GM18505 (cell line): ENCODE measurements around the gene GRAMD4.

Experiments used
- ATAC-seq: cut with Tn5 transposase; IDR thresholded peaks from one replicate; pipeline ENCODE4 v1.9.1; 2021; ENCODE audit not compliant: unreplicated experiment
- POLR2A ChIP-seq: IDR thresholded peaks from 4 replicates; pipeline ENCODE4 v1.6.1; 2011; ENCODE audit warnings: borderline replicate concordance; ENCODE audit not compliant: insufficient read depth, insufficient read length; ENCODE audit errors: extremely low read depth

Gene GRAMD4

GRCh38 chr22:46578824-46579561 is 41.2 kb upstream of the GRAMD4 start:
- ATAC-seq, result no peak
- TF ChIP-seq POLR2A, result no peak

GRCh38 chr22:46579751-46580449 is 40.3 kb upstream of the GRAMD4 start:
- TF ChIP-seq POLR2A, result no peak

GRCh38 chr22:46580940-46581537 is 39.1 kb upstream of the GRAMD4 start:
- no peak for ATAC-seq
- no peak for TF ChIP-seq POLR2A

More at GRCh38 chr22:46579751-46580449, 40.3 kb upstream of the GRAMD4 start:
- no peak for ATAC-seq

- ATAC-seq, result no peak
- TF ChIP-seq POLR2A, result no peak
These were observed 38.5 kb upstream of the GRAMD4 start for GRCh38 chr22:46581538-46582244.

DNA sequence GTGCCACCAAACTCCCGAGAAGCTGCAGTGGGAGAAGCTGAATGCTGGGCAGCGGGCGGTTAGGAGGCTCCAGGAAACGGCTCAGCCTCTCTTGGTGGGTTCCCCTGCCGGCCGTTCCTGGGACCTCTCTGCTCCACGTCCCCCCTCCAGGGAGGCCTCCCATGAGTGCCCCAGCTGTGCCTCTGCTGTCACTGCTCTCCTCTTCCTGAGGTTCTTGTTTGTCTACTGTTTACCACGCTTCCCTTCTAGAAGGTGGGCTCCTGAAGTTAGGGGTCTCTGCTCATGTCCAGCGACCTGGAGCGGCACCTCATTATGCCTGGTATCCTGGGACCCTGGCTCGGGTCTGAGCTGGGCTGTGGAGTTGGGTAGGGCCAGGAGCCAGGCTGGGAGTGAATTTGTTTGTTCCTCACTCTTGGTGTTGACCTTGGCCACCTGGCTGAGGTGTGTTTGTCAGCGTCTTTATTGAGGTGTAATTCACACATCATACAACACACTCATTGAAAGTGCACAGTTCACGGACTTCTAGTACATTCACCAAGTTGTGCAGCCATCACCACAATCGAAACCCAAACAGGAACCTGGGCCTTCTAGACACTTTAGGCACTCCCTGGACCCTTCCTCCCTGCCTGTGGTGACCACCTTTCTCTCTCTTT is 37.8 kb upstream of the GRAMD4 start:
- no peak for TF ChIP-seq POLR2A
- no peak for ATAC-seq

GRCh38 chr22:46583571-46583970 is 36.6 kb upstream of the GRAMD4 start:
- TF ChIP-seq POLR2A, result no peak
- ATAC-seq, result no peak

DNA sequence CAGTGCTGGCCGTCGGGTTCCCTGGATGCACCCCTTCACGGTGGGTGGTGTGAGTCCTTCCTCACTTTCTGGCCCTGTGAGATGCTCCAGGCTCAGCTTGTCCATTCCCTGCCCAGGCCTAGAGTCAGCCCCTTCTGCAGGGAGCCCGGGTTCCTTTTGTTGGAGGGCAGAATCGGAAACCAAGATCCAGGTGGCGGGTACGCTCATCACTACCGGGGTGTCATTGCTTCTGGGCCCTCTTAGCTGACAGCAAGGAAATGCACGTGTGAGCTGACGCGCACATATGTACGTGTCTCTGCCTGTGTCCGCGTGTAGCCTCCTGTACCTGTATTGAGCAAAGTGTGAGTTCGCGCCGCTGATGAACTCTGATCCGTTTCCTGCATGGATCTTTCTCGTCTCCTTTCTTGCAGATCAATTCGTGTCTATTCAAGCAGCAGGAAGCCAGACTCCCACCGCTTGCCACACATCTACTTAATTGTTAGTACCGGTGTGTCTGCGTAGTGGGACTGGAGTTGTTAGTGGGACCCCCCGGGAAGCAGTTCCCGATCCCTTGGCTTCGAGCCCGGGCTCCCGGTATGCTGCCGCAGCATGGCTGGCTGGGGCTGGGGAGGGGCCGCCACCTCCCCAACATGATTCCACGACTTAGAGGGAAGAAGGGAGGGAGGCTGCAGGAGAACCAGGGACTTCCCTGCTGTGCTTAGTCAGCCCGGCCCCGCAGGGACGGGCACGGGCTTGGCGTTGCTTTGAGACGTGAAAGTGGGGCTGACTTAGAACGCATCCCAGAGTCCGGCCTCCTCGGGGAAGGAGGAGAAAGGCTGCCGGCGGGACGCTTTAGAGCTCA is 35.9 kb upstream of the GRAMD4 start:
- TF ChIP-seq POLR2A, result no peak
- no peak for ATAC-seq

- no peak for ATAC-seq
- no peak for TF ChIP-seq POLR2A
These were observed 34.7 kb upstream of the GRAMD4 start for GRCh38 chr22:46585340-46586122.

GRCh38 chr22:46586123-46586519 is 34.1 kb upstream of the GRAMD4 start:
- no peak for ATAC-seq

DNA sequence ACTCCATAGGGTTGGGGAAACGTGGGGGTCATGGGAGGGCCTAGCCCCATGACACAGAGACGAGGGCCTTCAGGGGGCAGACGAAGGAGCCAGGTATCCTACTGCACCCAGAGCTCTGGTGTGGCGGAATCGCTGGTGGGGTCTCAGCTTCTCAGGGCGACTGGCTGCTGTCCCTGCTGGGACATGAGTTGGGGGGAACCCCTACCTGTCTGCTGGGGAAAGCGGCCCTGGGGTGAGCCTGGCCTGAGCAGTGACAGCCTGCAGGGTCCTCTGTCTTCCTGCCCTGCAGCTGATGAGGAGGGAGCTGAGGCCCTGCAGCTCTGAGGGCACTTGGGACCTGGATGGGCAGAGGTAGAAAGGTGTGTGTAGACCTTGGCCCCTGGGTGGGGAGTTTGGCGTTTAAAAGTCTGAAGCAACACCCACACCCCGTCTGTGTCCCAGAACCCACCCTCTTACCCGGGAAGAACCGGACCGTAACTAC is 33.6 kb upstream of the GRAMD4 start:
- no peak for TF ChIP-seq POLR2A
- ATAC-seq, result no peak

More at GRCh38 chr22:46586123-46586519, 34.1 kb upstream of the GRAMD4 start:
- TF ChIP-seq POLR2A, result no peak

- TF ChIP-seq POLR2A, result peak; percentile 5
- ATAC-seq, result peak; percentile 36
These were observed 33.1 kb upstream of the GRAMD4 start for GRCh38 chr22:46587061-46587460.
